GM21576 (cell line): ENCODE results near the gene MEIOB.

ENCODE experiments used
- ATAC-seq: cut with Tn5 transposase; IDR thresholded peaks from one replicate; pipeline ENCODE4 v1.9.1; 2021; ENCODE audit warnings: mild to moderate bottlenecking, moderate library complexity; ENCODE audit not compliant: unreplicated experiment

Gene MEIOB

DNA sequence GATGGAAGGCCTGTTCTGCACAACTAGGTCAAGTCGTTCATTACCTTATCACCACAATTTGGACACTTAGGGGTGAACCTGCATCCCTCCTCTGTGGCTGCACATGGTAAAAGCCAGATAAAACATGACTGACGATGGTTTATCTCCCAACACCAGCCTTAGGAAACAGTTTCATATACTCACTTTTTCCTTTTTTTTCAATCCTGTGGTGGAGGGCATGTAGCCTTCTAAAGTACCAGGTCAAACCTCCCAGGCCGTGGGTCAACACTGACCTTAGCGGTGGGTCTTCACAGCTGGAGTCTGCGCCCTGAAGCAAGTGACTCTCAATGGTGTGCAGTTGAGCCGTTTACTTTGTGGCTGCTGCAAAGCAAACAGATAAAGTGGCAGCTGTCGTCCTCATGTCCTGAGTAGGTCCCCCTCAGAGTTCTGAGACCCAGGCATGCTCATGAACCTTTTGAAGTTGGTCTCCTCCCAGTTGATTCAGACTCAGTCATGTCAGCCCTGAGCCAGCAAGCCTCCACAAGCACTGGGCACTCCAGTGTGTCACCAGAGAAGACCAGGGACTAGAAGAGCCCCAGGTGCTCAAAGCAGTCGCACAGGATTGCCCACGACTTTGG, 39.0 kb downstream of the MEIOB start:
- no peak for ATAC-seq

DNA sequence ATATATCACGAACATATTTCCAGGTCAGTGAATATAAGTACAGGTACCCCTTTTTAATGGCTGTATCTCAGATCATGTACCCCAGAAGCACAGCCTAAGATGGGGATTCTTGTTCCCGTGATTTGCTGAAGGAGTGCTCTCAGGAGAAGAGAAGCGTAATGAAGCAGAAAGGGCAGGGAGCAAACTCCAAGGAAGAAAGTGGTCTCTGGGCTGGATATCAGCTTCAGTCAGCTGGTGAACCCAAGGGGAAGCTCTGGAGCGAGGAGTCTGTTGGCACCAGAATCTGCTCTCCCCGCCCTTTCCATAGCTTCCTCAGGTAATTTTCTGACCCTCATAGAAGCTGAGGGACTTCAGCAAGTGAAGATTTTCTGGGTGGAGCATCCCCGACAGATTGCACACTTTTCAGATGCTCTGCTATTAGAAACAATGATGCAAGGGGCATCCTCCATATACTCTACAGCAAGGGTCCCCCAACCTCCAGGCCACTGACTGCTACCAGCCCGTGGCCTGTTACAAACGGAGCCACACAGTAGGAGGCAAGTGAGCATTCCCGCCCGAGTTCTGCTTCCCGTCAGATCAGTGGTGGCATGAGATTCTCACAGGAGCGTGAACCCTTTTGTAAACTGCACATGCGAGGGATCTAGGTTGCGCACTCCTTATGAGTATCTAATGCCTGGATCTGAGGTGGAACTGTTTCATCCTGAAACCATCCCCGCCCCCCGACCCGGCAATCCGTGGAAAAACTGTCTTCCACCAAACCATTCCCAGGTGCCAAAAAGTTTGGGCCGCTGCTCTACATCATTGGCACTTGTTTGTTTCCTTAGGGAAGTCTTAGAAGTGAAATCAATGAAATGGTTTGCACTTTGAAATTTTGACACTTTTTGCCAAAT, 40.5 kb downstream of the MEIOB start:
- ATAC-seq = no peak

DNA sequence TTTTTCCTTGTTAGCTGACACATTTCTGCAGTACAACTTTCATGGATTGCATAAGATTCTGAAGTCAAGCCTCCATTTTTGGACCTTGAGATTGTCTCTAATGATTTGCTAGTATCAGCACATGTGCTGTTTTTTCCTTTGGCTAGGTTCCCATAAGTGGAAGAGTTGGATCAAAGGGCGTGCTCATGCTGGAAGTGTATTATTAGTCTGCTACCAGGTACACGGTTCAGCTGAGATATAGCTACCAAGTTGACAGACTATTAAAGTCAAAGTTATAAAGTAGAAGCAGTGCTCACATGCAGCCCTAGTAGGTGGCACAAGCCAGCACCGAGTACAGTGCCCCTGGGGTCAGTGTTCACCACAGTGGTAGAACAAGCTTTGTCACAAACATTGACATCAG, 41.8 kb downstream of the MEIOB start:
- ATAC-seq = no peak

DNA sequence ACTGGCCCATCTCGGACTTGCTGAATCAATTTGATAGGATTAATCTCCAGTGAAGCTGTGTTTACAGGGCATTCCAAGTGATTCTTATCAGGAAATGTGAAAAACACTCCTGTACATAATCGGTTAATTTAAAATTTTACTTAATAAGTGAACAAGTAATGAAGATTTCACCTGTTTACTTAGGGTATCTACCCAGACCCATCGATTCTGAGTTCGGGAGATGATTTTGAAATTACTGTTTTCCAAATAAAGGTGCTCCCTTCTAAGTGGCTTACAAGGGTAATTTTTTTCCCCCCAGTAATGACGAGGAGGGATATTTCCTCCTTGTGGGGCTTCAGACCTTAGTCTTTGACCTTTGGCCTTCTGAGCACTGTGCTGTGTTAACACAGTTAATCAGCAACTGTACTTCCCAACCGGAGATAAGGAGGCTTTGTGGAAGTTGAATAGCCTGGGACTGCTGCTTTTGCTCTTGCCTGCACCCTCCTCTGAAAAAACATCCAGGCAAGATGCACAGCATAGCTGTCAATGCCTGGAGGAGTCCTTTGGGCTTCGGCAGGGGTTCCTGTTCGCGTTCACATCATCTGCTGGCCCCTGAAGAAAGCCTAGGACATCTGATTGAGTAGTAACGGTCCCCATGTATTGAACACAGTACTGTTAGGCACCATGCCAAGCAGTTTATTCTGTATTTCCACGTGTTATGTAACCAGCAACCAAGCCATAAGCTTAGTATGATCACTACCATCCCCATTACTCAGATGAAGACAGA, 43.1 kb downstream of the MEIOB start:
- no peak for ATAC-seq

DNA sequence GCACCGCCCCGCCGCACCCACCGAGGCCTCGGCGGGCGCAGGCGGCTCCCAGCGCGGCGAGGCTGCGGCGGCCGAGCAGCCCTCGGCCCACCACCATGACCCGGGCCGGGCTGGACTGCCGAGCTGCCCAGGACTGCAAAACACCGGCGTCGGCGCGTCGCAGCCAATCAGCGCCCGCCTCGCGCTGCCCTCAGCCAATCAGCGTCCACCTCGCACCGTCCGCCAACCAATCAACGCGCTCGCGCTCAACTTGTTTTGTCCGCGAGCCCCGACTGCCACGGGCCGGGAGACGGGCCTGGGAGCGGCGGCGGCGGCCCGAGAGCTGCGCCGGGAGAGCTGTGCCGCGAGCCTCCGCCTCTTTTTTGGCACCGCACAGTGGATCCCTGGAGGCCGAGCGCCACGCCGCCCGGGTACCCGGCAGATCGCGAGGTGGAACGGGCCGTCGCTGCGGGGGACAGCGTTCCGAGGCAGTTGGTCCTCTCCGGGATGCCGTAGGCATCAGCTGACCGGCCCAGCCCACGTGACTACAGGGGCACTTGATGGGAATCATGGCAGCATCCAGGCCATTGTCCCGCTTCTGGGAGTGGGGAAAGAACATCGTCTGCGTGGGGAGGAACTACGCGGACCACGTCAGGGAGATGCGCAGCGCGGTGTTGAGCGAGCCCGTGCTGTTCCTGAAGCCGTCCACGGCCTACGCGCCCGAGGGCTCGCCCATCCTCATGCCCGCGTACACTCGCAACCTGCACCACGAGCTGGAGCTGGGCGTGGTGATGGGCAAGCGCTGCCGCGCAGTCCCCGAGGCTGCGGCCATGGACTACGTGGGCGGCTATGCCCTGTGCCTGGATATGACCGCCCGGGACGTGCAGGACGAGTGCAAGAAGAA, 45.0 kb downstream of the MEIOB start, which contains the start of the genes FAHD1 and HAGH:
Gene FAHD1, plus strand, starts transcription at position 516 of the 883 bp plus-strand sequence. Its CDS starts 33 bp downstream, at position 549.
Gene HAGH, minus strand, starts transcription at position 135 of the 883 bp plus-strand sequence. Its CDS starts 38 bp downstream, at position 97.
- peak; percentile 76 for ATAC-seq

DNA sequence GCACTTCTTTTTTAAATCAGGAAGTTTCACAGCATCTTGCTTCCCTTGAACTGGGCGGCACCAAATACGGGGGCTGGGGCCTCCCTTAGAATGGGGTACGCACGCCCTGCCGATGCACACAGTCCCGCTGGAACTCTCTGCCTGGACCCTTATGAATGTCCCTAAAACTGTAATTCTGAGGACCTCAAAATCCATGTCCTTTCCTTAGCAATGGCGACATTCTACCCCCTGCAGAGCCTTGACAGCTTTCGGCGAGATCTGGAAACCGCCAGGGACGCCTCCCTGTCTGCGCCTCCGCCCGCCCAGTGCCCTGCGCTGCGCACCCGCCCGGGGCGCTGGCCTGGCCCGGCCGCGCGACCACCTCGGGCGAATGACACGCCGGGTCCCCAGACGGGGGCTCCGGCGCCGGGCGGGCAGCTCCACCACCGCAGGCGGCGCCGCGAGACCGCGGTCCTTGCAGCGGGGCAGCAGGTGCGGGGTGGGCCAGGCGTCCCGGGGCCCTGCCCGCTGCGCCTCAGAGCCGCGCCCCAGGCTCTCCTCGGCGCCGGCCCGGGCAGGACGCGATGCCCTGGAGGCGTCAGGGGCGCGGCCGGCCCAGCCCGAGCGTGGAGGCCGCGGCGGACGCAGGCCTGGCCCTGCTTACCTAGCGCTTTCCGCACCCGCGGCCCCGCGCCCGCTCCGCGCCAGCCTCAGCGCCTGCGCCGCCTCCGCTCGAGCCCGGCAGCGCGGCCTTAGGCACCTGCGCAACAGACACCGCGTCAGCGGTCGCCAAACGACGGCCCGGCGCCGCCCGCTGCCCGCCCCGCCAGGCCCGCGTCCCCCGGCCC, 45.9 kb downstream of the MEIOB start:
- peak; percentile 47 for ATAC-seq

DNA sequence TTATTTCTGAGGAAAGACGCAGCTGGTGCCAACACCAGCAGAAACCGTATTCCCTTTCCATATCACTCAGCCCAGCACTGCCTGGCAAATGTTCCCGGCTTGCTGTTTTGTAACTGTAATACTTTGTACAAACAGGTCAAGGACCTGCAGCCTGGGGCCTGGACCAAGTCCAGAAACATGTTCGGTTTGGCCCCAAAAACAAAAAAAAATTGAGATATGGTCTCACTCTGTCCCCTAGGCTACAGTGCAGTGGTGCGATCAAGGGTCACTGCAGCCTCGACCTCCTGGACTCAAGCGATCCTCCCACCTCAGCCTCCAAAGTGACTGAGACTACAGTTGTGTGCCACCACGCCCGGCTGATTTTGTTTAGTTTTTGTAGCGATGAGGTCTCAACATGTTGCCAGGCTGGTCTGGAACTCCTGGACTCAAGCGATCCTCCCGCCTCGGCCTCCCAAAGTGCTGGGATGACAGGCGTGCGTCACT, 46.5 kb downstream of the MEIOB start:
- no peak for ATAC-seq

DNA sequence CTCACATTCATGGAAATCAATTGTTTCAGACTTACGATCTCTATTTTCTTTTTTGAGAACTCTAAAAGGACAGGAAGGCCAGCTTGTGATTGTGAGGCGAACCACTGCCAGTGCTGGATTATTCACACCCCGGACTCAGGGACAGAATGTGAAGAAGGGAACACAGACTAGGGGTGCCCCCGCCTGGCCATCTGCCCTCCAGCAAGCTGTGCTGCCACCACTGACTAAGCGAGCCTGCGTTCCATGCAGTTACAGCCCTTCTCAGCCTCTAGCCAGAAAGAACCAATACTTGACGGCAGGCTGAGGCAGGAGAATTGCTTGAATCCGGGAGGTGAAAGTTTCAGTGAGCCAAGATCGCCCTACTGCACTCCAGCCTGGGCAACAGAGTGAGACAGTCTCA, 48.1 kb downstream of the MEIOB start:
- ATAC-seq = no peak

DNA sequence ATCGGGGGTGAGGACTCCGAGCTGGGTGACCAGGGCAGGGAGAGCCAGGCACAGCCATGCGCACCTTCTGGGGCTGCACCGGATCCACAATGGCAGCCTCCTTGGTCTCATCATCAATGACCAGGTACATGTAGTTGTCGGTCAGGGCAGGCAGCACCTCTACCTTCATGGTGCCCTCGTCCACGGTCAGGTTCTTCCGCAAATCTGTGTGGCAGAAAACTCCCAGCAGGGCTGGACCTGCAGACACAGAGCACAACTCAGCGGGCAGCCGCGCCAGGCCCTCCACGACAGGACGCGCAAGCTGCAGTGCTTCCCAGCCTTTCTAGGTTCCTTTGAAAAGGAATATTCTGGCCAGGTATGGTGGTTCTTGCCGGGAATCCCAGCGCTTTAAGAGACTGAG, 49.2 kb downstream of the MEIOB start:
- no peak for ATAC-seq

DNA sequence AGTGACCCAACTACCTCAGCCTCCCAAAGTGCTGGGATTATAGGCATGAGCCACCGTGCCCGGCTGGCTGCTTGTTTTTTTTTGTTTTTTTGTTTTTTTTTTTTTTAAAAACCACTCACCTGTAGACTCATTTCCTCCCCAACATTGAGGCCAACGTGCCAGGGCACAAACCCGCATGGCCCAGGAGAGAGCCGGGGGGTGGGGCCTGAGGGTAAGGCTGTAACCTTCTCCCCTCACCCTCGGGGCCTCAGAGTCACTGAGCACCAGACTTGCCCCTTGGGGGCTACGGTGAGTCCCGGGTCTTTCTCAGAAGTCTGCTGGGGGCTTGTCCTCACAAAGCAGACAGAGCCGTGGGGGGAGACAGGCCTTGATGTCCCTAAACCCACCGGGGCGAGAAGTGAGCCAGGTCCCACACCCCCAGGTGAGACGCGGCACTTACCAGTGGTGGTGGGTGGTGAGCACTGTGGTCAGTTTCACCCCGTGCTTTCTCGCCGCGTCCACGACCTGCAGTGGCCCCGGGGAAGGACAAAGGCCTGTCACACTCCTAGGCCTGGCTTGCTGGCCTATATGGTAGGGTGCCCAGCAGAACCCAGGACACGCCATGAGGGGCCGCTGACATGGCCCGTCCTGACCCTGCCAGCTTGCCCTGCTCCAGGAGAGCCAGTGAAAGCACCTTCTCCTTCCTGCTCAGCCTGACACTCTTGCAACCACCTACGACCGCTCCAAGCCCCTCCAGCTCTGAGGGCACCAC, 49.9 kb downstream of the MEIOB start:
- no peak for ATAC-seq

DNA sequence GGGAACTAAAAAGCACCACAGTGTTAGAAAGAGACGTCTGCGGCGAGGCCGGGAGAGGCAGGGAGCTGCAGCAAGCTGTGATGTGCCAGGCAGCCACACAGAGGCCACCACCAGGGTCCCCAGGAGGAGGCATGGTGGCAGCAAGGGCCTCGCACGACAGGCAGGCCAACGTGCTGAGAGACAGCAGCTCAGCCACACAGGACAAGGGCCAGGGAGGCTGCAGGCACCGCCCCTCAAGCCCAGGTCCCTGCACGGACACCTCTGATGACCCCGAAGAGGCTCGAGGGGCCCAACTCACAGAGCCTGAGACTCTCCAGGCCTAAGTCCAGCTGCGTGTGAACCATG, 51.0 kb downstream of the MEIOB start:
- no peak for ATAC-seq

DNA sequence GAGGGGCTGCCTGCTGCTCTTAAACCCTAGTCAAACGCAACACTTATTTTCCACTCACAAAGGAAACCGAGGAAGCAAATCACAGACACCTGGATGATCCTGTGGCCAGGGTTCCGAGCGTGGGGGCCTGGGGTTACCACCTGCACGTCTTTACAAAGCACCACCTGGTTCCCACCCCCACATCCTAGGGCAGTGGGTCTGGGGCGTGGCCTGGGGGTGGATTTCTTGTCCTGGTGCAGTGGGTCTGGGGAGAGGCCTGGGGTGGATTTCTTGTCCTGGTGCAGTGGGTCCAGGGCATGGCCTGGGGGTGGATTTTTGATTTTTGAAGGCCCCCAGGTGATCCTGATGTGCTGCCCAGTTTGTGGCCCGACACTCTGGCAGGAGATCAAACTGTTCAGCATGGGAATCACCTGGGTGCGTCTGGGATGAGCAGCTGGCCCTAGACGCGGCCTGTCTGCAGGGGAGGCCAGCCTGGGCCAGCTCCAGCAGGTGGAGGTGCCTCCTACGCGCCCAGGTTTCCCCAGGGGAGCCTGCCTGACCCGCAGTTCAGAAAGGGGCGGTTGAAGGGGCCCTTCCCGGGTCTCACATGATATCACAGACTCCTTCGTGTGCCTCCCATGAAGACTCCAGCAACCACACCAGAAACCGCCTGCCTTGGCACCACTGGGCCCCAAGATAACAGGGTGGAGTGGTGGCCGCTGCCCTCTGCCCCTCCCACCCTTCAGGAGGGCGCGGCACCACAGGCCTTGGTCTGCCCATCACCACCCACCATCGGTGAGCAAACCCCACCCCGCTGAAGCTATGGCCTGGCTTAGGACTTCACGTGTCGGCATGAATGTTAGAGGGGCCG, 51.6 kb downstream of the MEIOB start:
- ATAC-seq = no peak

DNA sequence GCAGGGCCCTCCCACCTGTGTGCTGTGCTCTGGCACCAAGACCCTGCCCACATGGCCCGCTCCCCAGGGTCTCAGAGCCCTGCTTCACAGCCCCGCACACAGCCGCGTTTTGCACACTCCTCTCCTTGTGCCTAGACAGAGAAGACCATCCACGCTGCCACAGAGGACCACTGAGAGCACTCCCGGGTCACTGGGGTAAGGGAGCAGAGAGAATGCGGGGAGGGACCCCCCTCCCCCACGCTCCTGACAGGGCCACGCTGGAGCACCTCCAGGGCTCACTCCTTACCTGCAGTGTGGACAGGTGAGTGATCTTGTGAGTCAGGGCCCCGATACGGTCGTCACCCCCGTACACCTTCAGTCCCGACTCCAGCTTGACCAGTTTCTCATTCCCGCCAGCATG, 52.4 kb downstream of the MEIOB start:
- ATAC-seq = no peak

DNA sequence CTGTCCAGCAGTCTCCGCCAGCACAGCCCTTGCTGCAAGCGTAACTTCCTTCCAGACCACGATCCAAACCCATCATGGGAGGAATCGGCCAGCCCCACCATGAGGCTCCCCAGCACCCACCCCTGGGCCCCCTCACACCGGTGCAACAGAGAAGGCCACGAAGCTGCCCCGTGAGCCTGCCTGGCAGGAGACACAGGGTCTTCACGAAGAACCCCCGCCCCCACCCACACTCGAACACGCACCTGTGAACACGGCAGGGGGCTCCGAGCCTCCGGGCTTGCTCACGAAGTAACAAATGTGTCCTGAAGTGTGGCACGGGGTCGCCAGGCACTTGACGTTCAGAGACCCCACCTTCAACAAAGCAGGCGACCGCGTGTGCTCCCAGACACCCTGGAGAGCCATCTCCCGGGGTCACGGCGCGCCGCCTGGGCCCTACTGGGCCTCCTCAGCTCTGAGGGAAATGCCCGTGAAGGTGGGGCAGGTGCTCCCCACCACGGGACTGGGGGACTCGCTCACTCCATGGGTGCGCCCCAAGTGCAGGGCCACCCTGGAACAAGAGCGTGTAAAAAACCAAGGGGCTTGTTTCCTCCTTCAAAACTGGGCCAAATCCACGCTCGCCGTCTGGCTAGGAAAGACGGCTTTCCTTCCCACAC, 53.0 kb downstream of the MEIOB start:
- no peak for ATAC-seq

DNA sequence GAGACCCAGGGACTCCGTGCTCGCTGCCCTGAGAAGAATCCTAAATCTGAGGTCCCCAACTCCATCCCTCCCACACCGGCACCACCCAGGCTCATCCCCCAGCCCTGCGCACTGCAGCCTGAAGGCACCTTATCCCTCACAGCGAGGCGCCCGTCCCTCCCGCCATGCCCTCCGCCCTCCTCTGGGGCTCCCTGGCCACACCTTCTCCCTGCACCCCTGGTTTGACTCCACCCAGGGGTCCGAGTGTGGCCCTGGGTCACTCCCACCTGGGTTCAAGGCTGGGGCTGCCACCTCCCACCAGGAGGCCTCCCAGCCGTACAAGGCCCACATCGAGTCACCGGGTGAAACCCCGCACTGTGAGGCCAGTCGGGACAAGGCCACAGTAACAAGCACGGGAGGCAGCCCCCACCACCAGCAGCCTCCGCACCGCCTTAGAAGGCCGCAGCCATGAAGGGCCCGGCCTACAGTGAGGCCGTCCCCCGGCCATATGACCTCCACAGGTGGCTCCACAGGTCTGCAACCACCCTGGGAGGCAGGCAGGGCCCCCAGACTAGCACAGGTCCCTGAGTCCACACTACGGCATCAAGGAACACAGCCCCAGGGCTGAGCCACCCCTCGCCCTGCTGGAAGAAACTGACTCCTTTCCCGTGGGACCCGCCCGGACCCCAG, 53.6 kb downstream of the MEIOB start:
- ATAC-seq = no peak

DNA sequence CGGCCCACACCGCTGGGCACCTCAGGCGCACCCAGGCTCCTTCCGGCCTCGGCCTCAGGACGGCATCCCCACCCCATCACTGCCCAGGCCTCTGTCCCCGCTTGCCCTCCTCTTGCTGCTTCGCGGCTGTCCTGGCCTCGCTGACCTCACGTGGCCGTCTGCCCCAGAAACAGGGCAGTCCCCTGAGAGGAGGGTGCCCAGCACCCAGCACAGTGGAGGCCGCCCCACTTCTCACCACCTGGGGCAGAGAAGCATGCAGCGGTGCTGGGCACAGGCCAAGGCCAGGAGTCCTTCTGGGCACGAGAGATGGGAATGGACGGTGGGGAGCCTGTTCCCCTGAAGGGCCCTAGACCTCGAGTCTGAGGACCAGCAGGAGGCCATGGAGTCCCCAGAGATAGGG, 54.2 kb downstream of the MEIOB start:
- ATAC-seq = no peak

DNA sequence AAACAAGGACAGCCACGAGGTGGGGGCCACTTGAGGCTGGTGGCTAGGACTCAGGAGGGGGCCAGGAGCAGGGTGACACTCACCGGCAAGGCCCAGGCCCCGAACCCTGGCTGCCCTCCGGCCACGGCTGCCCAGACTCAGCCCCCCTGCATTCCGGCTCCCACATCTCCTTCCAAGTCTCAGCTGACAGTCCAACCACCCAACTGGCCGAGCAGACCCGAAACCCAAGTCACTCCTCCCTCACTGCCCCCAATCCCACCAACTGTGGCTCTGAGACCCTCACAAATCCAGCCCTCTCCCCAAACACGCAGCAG, 54.7 kb downstream of the MEIOB start:
- ATAC-seq = no peak
